SK-N-SH treated with all-trans-retinoic acid at 6 μM for 48 hours (cell line): Measurements from ENCODE around the gene ITGB3.

ENCODE experiments used
- ATAC-seq: fragments of 200-7000 bp; cut with Tn5 transposase; 3 replicates; pipeline ENCODE4 v1.9.1; 2020; ENCODE audit warnings: mild to moderate bottlenecking, moderate library complexity
- ARNTL ChIP-seq: fragments of 450-650 bp; formaldehyde crosslinking; IDR thresholded peaks from 2 replicates; pipeline ENCODE4 v1.5.0; 2020; ENCODE audit warnings: low read depth, mild to moderate bottlenecking, moderate library complexity, borderline replicate concordance
- BACH2 ChIP-seq: fragments of 250-450 bp; sonication (Bioruptor Pico); IDR thresholded peaks from 2 replicates; pipeline ENCODE4 v1.9.0; 2021; ENCODE audit warnings: mild to moderate bottlenecking, borderline replicate concordance
- CSDC2 ChIP-seq: fragments of 250-450 bp; sonication (Bioruptor Pico); IDR thresholded peaks from 2 replicates; pipeline ENCODE4 v1.5.0; 2020; ENCODE audit warnings: mild to moderate bottlenecking, moderate library complexity
- ESRRG ChIP-seq: fragments of 250-450 bp; sonication (Bioruptor Pico); IDR thresholded peaks from 2 replicates; pipeline ENCODE4 v1.6.1; 2021; ENCODE audit warnings: mild to moderate bottlenecking
- GLIS3 ChIP-seq: fragments of 250-450 bp; sonication (Bioruptor Pico); IDR thresholded peaks from 2 replicates; pipeline ENCODE4 v1.5.0; 2020; ENCODE audit warnings: mild to moderate bottlenecking, moderate library complexity
- ISL1 ChIP-seq: fragments of 250-450 bp; sonication (Bioruptor Pico); IDR thresholded peaks from 2 replicates; pipeline ENCODE4 v2.1.2; 2022; ENCODE audit warnings: mild to moderate bottlenecking, moderate library complexity
- OSR1 ChIP-seq: fragments of 250-450 bp; sonication (Bioruptor Pico); IDR thresholded peaks from 2 replicates; pipeline ENCODE4 v1.8.0; 2022; ENCODE audit warnings: moderate library complexity, mild to moderate bottlenecking, inconsistent platforms
- PPARA ChIP-seq: fragments of 250-450 bp; sonication (Bioruptor Pico); IDR thresholded peaks from 2 replicates; pipeline ENCODE4 v1.5.0; 2020; ENCODE audit warnings: mild to moderate bottlenecking, borderline replicate concordance
- RARB ChIP-seq: fragments of 250-450 bp; sonication (Bioruptor Pico); IDR thresholded peaks from 2 replicates; pipeline ENCODE4 v1.8.0; 2021; ENCODE audit warnings: mild to moderate bottlenecking, moderate library complexity
- SNAI2 ChIP-seq: fragments of 250-450 bp; sonication (Bioruptor Pico); IDR thresholded peaks from 2 replicates; pipeline ENCODE4 v1.5.0; 2020; ENCODE audit warnings: mild to moderate bottlenecking, moderate library complexity
- TCF4 ChIP-seq: fragments of 250-450 bp; sonication (Bioruptor Pico); IDR thresholded peaks from 2 replicates; pipeline ENCODE4 v1.8.0; 2021; ENCODE audit warnings: mild to moderate bottlenecking, moderate library complexity, borderline replicate concordance
- TOX ChIP-seq: fragments of 250-450 bp; sonication (Bioruptor Pico); IDR thresholded peaks from 2 replicates; pipeline ENCODE4 v1.8.0; 2021; ENCODE audit warnings: mild to moderate bottlenecking, moderate library complexity, borderline replicate concordance
- ZC3H10 ChIP-seq: fragments of 250-450 bp; sonication (Bioruptor Pico); IDR thresholded peaks from 2 replicates; pipeline ENCODE4 v1.5.1; 2021; ENCODE audit warnings: mild to moderate bottlenecking, moderate library complexity
- ZFP3 ChIP-seq: fragments of 250-450 bp; sonication (Bioruptor Pico); IDR thresholded peaks from 2 replicates; pipeline ENCODE4 v1.5.0; 2020; ENCODE audit warnings: mild to moderate bottlenecking, moderate library complexity
- ZFP30 ChIP-seq: fragments of 450-650 bp; formaldehyde crosslinking; IDR thresholded peaks from 2 replicates; pipeline ENCODE4 v1.5.0; 2022; ENCODE audit warnings: mild to moderate bottlenecking, moderate library complexity
- ZNF565 ChIP-seq: fragments of 450-650 bp; formaldehyde crosslinking; conservative IDR thresholded peaks from 2 replicates; pipeline ENCODE4 v1.5.0; 2020; ENCODE audit warnings: low read depth, mild to moderate bottlenecking, moderate library complexity
- ZNF70 ChIP-seq: fragments of 450-650 bp; formaldehyde crosslinking; IDR thresholded peaks from 2 replicates; pipeline ENCODE4 v1.5.0; 2020; ENCODE audit warnings: mild to moderate bottlenecking, moderate library complexity
- ZNF8 ChIP-seq: fragments of 450-650 bp; formaldehyde crosslinking; IDR thresholded peaks from 2 replicates; pipeline ENCODE4 v1.5.0; 2020; ENCODE audit warnings: mild to moderate bottlenecking, moderate library complexity
- TF ChIP-seq, protein P1 (sequence below): fragments of 250-450 bp; sonication (Bioruptor Pico); IDR thresholded peaks from 2 replicates; pipeline ENCODE4 v1.5.1; 2020; ENCODE audit warnings: low read depth, mild to moderate bottlenecking, moderate library complexity
- TF ChIP-seq, protein P2 (sequence below): fragments of 250-450 bp; sonication (Bioruptor Pico); IDR thresholded peaks from 2 replicates; pipeline ENCODE4 v1.8.0; 2021; ENCODE audit warnings: low read depth, mild to moderate bottlenecking, moderate library complexity, borderline replicate concordance
- TF ChIP-seq, protein P3 (sequence below): fragments of 250-450 bp; sonication (Bioruptor Pico); IDR thresholded peaks from 2 replicates; pipeline ENCODE4 v1.5.1; 2021; ENCODE audit warnings: mild to moderate bottlenecking, moderate library complexity

The ITGB3 gene

DNA sequence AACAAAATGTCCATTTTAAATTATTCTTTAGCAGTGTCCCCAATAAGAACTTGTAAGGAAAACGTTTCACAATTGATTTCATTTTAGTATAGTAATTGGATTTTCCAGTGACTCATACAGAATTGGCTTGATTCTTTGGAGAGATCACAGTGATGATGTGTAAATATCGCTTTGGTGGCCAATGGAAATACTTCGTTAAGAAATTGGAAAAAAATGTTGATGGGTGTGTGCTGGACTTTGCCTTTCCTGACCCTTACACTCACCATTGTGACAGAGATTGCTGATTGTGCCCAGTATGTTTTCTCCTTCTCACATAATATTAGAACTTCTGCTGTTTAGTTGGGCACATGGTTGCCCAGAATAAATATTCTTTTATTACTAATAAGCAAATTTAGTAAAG, 62.7 kb downstream of the ITGB3 start:
- TF ChIP-seq TOX (CRISPR knock-in tag): no peak
- TF ChIP-seq ZC3H10 (CRISPR knock-in tag): peak; percentile 34; the same call in 1 of the 2 replicates
- TF ChIP-seq, protein P1, sequence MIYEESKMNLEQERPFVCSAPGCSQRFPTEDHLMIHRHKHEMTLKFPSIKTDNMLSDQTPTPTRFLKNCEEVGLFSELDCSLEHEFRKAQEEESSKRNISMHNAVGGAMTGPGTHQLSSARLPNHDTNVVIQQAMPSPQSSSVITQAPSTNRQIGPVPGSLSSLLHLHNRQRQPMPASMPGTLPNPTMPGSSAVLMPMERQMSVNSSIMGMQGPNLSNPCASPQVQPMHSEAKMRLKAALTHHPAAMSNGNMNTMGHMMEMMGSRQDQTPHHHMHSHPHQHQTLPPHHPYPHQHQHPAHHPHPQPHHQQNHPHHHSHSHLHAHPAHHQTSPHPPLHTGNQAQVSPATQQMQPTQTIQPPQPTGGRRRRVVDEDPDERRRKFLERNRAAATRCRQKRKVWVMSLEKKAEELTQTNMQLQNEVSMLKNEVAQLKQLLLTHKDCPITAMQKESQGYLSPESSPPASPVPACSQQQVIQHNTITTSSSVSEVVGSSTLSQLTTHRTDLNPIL (CRISPR knock-in tag): no peak
- no peak for TF ChIP-seq GLIS3
- no peak for TF ChIP-seq TCF4
- peak; percentile 59 for ATAC-seq

DNA sequence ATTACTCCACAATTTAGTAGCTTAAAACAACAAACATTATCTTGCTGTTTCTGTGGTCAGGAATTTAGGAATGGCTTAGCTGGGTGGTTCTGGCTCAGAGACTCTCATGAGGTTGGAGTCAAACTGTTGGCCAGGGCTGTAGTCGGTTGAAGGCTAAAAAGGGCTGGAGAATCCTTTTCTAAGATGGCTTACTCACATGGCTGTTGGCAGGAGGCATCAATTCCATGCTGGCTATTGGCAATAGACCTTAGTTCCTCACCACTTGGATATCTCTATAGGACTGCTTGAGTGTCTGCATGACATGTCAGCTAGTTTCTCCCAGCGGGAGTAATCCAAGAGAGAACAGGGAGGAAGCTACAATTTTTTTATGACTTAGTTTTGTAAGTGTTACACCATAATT, 63.5 kb downstream of the ITGB3 start:
- TF ChIP-seq, protein P2, sequence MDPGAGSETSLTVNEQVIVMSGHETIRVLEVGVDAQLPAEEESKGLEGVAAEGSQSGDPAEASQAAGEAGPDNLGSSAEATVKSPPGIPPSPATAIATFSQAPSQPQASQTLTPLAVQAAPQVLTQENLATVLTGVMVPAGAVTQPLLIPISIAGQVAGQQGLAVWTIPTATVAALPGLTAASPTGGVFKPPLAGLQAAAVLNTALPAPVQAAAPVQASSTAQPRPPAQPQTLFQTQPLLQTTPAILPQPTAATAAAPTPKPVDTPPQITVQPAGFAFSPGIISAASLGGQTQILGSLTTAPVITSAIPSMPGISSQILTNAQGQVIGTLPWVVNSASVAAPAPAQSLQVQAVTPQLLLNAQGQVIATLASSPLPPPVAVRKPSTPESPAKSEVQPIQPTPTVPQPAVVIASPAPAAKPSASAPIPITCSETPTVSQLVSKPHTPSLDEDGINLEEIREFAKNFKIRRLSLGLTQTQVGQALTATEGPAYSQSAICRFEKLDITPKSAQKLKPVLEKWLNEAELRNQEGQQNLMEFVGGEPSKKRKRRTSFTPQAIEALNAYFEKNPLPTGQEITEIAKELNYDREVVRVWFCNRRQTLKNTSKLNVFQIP (CRISPR knock-in tag): no peak
- TF ChIP-seq TCF4: no peak
- TF ChIP-seq SNAI2: no peak
- TF ChIP-seq RARB (CRISPR knock-in tag): no peak
- no peak for ATAC-seq

DNA sequence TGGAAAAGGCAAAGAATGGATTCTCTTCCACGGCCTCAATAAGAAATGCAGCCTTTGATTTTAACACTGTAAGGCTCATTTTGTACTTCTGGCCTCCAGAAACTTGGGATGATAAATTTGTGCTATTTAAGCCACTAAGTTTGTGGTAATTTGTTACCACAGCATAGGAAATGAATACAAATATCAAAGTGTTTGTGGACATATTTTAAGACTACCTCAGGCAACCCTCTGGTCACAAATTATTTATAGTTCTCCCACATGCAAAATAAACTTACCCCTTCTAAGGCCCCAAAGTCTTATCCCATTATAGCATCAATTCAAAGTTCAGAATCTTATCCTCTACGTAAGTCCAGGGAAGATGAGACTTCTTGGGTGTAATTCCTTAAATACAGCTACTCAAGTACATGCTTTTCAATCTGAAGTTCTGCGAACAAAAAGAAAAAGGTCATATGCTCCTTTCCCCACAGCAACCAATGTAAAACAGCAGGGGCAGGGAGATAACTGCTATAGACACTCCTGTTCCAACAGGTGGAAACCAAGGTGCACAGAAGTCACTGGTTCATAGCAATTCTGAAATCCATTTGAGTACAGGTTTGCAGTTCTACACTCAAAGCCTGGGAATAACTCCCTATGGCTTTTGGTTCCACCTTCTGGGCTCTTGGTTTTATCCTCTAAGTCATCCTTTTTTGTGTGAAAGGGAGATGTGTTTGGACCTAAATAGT, 64.7 kb downstream of the ITGB3 start:
- no peak for ATAC-seq
- TF ChIP-seq ZC3H10 (CRISPR knock-in tag) (no peak), ISL1 (CRISPR knock-in tag) (no peak), ZNF565 (no peak)

DNA sequence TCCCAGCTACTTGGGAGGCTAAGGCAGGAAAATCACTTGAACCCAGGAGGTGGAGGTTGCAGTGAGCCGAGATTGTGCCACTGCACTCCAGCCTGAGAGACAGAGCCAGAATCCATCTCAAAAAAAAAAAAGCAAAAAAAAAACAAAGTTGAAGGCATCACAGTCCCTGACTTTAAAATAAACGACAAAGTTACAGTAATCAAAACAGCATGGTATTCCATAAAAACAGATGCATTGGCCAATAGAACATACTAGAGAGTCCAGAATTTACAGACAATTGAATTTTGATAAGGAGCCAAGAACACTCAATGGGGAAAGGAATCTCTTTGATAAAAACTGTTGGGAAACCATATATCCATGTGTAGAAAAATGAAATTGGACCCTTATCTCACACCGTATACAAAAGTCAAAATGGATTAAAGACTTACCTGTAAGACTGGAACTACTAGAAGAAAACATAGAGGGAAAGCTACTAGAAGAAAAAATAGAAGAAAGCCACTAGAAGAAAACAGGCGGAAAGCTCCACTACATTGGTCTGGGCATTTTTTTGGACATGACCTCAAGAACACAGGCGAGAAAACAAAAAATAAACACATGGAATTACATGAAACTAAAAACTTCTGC, 67.4 kb downstream of the ITGB3 start:
- no peak for TF ChIP-seq ISL1 (CRISPR knock-in tag)
- no peak for TF ChIP-seq SNAI2
- TF ChIP-seq, protein P2 (CRISPR knock-in tag): no peak
- no peak for TF ChIP-seq PPARA (CRISPR knock-in tag)
- TF ChIP-seq, protein P3, sequence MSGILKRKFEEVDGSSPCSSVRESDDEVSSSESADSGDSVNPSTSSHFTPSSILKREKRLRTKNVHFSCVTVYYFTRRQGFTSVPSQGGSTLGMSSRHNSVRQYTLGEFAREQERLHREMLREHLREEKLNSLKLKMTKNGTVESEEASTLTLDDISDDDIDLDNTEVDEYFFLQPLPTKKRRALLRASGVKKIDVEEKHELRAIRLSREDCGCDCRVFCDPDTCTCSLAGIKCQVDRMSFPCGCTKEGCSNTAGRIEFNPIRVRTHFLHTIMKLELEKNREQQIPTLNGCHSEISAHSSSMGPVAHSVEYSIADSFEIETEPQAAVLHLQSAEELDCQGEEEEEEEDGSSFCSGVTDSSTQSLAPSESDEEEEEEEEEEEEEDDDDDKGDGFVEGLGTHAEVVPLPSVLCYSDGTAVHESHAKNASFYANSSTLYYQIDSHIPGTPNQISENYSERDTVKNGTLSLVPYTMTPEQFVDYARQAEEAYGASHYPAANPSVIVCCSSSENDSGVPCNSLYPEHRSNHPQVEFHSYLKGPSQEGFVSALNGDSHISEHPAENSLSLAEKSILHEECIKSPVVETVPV (CRISPR knock-in tag): no peak
- TF ChIP-seq ZFP30: no peak
- no peak for TF ChIP-seq OSR1 (CRISPR knock-in tag)
- no peak for ATAC-seq

DNA sequence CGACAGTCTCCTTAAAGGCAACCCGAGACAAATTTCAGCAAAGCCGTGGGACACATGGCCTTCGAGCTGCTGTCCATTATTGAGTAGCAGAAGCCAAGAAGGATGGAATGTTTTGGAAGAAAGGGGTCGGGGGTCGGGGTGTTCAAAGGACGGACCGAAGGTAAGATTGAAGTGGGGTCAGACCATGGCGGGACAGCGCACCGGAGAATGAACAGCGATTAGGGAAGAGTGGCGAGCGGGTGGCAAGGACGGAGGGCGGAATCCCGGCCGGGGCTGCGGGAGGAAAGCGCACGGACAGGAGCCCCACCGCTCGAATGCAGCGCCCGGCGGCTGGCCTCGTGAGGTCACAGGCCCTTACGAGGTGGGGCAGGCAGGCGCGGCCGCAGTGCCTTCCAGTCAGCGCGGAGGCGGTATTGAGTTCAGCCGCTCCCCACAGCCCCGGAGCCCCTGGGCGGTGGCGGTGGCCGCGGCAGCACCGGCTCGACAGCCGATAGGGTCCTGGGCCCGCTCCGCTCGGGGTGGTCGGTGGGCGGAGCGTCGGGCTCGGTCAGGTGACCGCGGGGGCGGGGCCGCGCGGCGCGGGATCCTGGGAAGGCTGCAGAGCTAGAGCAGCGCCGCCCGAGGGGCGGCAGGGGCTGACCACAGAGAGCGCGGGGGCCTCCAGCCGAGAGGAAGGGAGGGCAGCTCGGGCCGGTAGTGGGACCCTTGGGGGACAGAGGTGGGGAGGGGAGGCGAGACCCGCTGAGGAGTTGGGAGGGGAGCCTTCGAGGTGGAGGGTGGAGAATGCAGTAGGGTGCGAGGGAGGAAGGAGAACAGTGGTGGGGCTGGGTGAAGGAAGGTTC, 70.0 kb downstream of the ITGB3 start, which contains the start of gene EFCAB13:
EFCAB13 (plus strand) TSS at position 574 of the 842 bp plus-strand sequence. CDS start 4,399 bp downstream, outside the sequence.
- TF ChIP-seq ZNF565: no peak
- TF ChIP-seq, protein P1 (CRISPR knock-in tag): no peak
- 0 out of 2 replicates have a peak, but pooled peaks have one; percentile 23 for TF ChIP-seq ZNF8
- TF ChIP-seq CSDC2 (CRISPR knock-in tag): peak; percentile 55; the same call in 1 of the 2 replicates
- no peak for TF ChIP-seq BACH2
- no peak for TF ChIP-seq SNAI2
- peak; percentile 86 for TF ChIP-seq ZFP3
- TF ChIP-seq TCF4: no peak
- no peak for TF ChIP-seq ESRRG (CRISPR knock-in tag)
- no peak for TF ChIP-seq ISL1 (CRISPR knock-in tag)
- TF ChIP-seq, protein P3 (CRISPR knock-in tag): peak; percentile 12; the same call in 1 of the 2 replicates
- TF ChIP-seq PPARA (CRISPR knock-in tag): no peak
- no peak for TF ChIP-seq OSR1 (CRISPR knock-in tag)
- no peak for TF ChIP-seq ZNF70
- no peak for TF ChIP-seq ARNTL (CRISPR knock-in tag)
- no peak for TF ChIP-seq RARB (CRISPR knock-in tag)
- ATAC-seq: peak; percentile 96
